HCT116 (cell line): ENCODE measurements around the gene OPCML.

Source experiments
- CTCF ChIP-seq, 3 experiments: fragments of 200-600 bp in 1 of 3; sonication (generic) in 1 of 3; IDR thresholded peaks in 2 of 3; conservative IDR thresholded peaks in 1 of 3; 2 replicates each; pipeline ENCODE4 v1.5.1; 2012 to 2017; ENCODE audit warnings: low read depth in 2 of 3, low read length in 2 of 3, antibody characterized with exemption in 1 of 3, borderline replicate concordance in 1 of 3, control low read depth in 1 of 3, mild to moderate bottlenecking in 1 of 3, mixed read lengths in 1 of 3, mixed run types in 1 of 3, moderate library complexity in 1 of 3; ENCODE audit not compliant: insufficient read depth in 1 of 3
- EGR1 ChIP-seq: IDR thresholded peaks from 2 replicates; pipeline ENCODE4 v1.6.1; 2012; ENCODE audit warnings: low read depth
- EZH2phosphoT487 ChIP-seq: fragments of 200-600 bp; IDR thresholded peaks from 2 replicates; pipeline ENCODE4 v1.6.1; 2018; ENCODE audit warnings: antibody characterized with exemption, borderline replicate concordance
- FOSL1 ChIP-seq: IDR thresholded peaks from 2 replicates; pipeline ENCODE4 v1.6.1; 2012; ENCODE audit warnings: low read depth
- POLR2A ChIP-seq: IDR thresholded peaks from 2 replicates; pipeline ENCODE4 v1.7.0; 2011; ENCODE audit warnings: borderline replicate concordance; ENCODE audit not compliant: insufficient read depth, insufficient read length; ENCODE audit errors: extremely low read depth
- TCF7L2 ChIP-seq: IDR thresholded peaks from 2 replicates; pipeline ENCODE4 v1.7.0; 2011; ENCODE audit warnings: borderline replicate concordance, inconsistent platforms; ENCODE audit not compliant: insufficient read depth, insufficient read length; ENCODE audit errors: extremely low read depth
- YY1 ChIP-seq: IDR thresholded peaks from 2 replicates; pipeline ENCODE4 v1.6.1; 2011; ENCODE audit warnings: low read length, low read depth, moderate library complexity, mild to moderate bottlenecking; ENCODE audit not compliant: insufficient replicate concordance; ENCODE audit errors: extremely low read depth
- ZFX ChIP-seq: fragments of 450-650 bp; IDR thresholded peaks from 2 replicates; pipeline ENCODE4 v1.6.1; 2017

DNA sequence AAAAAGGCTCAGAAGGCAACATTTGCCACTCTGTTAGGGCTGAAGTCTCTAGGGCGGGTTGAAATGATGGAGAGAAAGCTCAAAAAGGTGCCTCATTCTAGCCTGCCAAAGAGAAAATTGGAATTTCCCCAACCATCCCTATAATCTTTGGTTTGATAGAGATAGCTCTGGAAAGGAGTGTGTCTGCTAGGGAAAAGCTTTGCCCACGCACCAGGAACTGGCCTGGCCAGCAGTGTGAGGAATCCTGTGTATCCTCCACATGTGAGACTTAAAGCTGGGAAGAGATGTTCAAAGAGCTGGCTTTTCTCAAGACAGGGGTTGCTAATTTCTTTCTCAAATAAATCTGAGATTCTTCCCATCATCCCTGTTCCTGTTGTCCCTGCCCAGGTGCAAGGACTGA, 193.7 kb downstream of the OPCML start:
- TF ChIP-seq EGR1 (no peak), FOSL1 (no peak), CTCF (IDR thresholded peaks at IDR 0.05 in 2 of 3, conservative IDR thresholded peaks at IDR 0.05 in 1 of 3; ENCODE audit: borderline replicate concordance in 1 of 3, insufficient read depth in 1 of 3, low read depth in 2 of 3, low read length in 2 of 3) (no peak), YY1 (no peak), POLR2A (no peak), ZFX (no peak), TCF7L2 (no peak), EZH2phosphoT487 (no peak)
